Progenitor cell of endocrine pancreas (in vitro differentiated cells): ENCODE data around the gene CHSY3. TPM values are rescaled to one million over a fixed set of nuclear protein-coding genes. Genes with fewer than 3 reads are reported as not detected.

Experiments
- DNase-seq: peaks from one replicate; pipeline ENCODE4 v3.0.0; 2021; ENCODE audit warnings: low spot score; ENCODE audit not compliant: unreplicated experiment
- H3K27ac Mint-ChIP-seq: 2 replicates; pipeline ENCODE4 v1.8.0; 2021; ENCODE audit warnings: mild to moderate bottlenecking, moderate library complexity, mixed read lengths
- H3K27me3 Mint-ChIP-seq: 2 replicates; pipeline ENCODE4 v1.8.0; 2021; ENCODE audit warnings: mixed read lengths
- H3K36me3 Mint-ChIP-seq: 2 replicates; pipeline ENCODE4 v1.8.0; 2022; ENCODE audit warnings: mixed read lengths; ENCODE audit not compliant: insufficient read depth
- H3K4me1 Mint-ChIP-seq: 2 replicates; pipeline ENCODE4 v1.8.0; 2021; ENCODE audit warnings: low read depth, mixed read lengths
- H3K4me3 Mint-ChIP-seq: 2 replicates; pipeline ENCODE4 v1.8.0; 2021; ENCODE audit warnings: low read depth, mild to moderate bottlenecking, moderate library complexity, mixed read lengths
- H3K9me3 Mint-ChIP-seq: 2 replicates; pipeline ENCODE4 v1.8.0; 2021; ENCODE audit warnings: low read depth, mixed read lengths
- CTCF ChIP-seq: fragments of 200-600 bp; sonication (generic); IDR thresholded peaks from one replicate; pipeline ENCODE4 v1.5.0; 2021; ENCODE audit warnings: antibody characterized with exemption, mild to moderate bottlenecking; ENCODE audit not compliant: unreplicated experiment
- total RNA-seq: library from RNA; stranded (reverse); gene quantifications from 2 replicates; pipeline ENCODE4 v1.2.1, GENCODE V29; 2021

Gene CHSY3
- total RNA-seq, 1 donor from 2014 or later, result 0.84 TPM

GRCh38 chr5:129945028-129945427 is 40.8 kb downstream of the CHSY3 start:
- Mint-ChIP-seq H3K9me3 (no peaks in the 10 kb centered on the region), H3K36me3 (no peaks in the 10 kb centered on the region), H3K27ac (no peak overlapping the region), H3K27me3 (no peaks in the 10 kb centered on the region), H3K4me3 (no peak overlapping the region), H3K4me1 (no peaks in the 10 kb centered on the region)
- no peak for TF ChIP-seq CTCF
- no peak for DNase-seq

- no peak for TF ChIP-seq CTCF
- DNase-seq, result no peak
- Mint-ChIP-seq H3K27ac (no peak overlapping the region), H3K36me3 (no peaks in the 10 kb centered on the region), H3K4me3 (no peak overlapping the region), H3K4me1 (no peaks in the 10 kb centered on the region), H3K27me3 (no peaks in the 10 kb centered on the region), H3K9me3 (no peaks in the 10 kb centered on the region)
These were observed 41.6 kb downstream of the CHSY3 start for GRCh38 chr5:129945774-129946270.

GRCh38 chr5:129951039-129951438 is 46.8 kb downstream of the CHSY3 start:
- Mint-ChIP-seq H3K4me3 (no peak overlapping the region), H3K27ac (no peak overlapping the region), H3K27me3 (no peaks in the 10 kb centered on the region), H3K36me3 (no peaks in the 10 kb centered on the region), H3K9me3 (peaks cover 5% of the 10 kb centered on the region), H3K4me1 (no peaks in the 10 kb centered on the region)
- no peak for DNase-seq
- no peak for TF ChIP-seq CTCF

- Mint-ChIP-seq H3K27ac (no peak overlapping the region), H3K27me3 (no peaks in the 10 kb centered on the region), H3K36me3 (no peaks in the 10 kb centered on the region), H3K4me1 (no peaks in the 10 kb centered on the region), H3K9me3 (peaks cover 10% of the 10 kb centered on the region), H3K4me3 (no peak overlapping the region)
- DNase-seq, result no peak
- no peak for TF ChIP-seq CTCF
These were observed 54.3 kb downstream of the CHSY3 start for GRCh38 chr5:129958581-129958980.

GRCh38 chr5:129960831-129961230 is 56.6 kb downstream of the CHSY3 start:
- H3K9me3 Mint-ChIP-seq, result peaks cover 5% of the 10 kb centered on the region
- no peaks in the 10 kb centered on the region for H3K4me1 Mint-ChIP-seq
- no peak for TF ChIP-seq CTCF
- no peak overlapping the region for H3K27ac Mint-ChIP-seq
- no peak overlapping the region for H3K4me3 Mint-ChIP-seq
- no peak for DNase-seq
- no peaks in the 10 kb centered on the region for H3K27me3 Mint-ChIP-seq
- H3K36me3 Mint-ChIP-seq, result no peaks in the 10 kb centered on the region
